Fibroblast of villous mesenchyme (primary cell): Measurements from ENCODE around the gene MAPKAPK3. TPM values are rescaled to one million over a fixed set of nuclear protein-coding genes. Genes with fewer than 3 reads are reported as not detected.

Experiments used
- DNase-seq: peaks from one replicate; pipeline ENCODE4 v3.0.0-alpha.2; 2010; ENCODE audit warnings: low read depth
- H3K4me3 ChIP-seq: 2 replicates; pipeline ENCODE4 v1.5.1; 2011; ENCODE audit warnings: low read depth, mild to moderate bottlenecking, low read length
- total RNA-seq: library from RNA; depleted of rRNA; stranded (reverse); fragments of >200 nt; gene quantifications from 2 replicates; pipeline ENCODE4 v1.2.3, GENCODE V29; 2012
- TF ChIP-seq, protein P1 (sequence below): IDR thresholded peaks from 2 replicates; pipeline ENCODE4 v1.5.1; 2012; ENCODE audit warnings: low read depth, mild to moderate bottlenecking, low read length; ENCODE audit not compliant: insufficient read depth

MAPKAPK3 gene
- total RNA-seq, 1 donor, result 19.0 TPM

DNA sequence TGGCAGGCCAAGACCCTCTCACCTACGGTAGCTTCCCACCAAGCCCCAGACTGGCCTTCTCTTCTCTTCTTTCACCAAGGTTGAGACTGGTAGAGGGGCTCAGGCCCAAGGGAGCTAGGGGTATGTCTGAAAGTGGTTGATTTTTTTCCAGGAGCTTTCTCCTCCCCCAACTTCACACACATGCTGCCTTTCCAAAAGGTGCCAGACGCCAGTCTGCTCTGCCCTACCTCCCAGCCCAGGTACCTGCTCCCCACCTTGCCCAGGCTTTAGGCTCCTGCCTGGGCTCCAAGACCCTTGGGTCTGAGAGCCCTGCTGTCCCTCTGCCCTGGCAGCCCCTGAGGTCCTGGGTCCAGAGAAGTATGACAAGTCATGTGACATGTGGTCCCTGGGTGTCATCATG lies 28.4 kb downstream of the MAPKAPK3 start:
- no peak overlapping the region for H3K4me3 ChIP-seq
- TF ChIP-seq, protein P1, sequence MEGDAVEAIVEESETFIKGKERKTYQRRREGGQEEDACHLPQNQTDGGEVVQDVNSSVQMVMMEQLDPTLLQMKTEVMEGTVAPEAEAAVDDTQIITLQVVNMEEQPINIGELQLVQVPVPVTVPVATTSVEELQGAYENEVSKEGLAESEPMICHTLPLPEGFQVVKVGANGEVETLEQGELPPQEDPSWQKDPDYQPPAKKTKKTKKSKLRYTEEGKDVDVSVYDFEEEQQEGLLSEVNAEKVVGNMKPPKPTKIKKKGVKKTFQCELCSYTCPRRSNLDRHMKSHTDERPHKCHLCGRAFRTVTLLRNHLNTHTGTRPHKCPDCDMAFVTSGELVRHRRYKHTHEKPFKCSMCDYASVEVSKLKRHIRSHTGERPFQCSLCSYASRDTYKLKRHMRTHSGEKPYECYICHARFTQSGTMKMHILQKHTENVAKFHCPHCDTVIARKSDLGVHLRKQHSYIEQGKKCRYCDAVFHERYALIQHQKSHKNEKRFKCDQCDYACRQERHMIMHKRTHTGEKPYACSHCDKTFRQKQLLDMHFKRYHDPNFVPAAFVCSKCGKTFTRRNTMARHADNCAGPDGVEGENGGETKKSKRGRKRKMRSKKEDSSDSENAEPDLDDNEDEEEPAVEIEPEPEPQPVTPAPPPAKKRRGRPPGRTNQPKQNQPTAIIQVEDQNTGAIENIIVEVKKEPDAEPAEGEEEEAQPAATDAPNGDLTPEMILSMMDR, result no peak
- no peak for DNase-seq

DNA sequence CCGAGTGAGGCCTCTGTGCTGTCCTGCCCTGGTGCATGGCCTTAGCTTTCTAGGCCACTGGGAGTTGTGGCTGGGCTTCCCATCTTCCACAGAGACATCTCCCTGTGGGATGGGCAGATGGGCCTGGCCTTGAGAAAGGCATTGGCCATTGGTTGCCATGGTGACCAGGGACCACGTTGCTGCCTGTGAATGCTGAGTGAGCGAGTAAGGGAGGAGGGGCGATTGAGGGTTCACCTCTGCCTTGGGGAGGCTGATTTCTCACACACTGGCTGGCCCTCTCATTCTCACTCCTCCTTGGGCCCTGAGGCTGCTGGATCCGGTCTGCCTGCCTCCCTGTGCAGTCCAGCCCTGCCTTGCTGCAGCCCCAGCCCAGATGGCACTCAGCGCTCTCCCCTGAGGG lies 31.4 kb downstream of the MAPKAPK3 start:
- no peak overlapping the region for H3K4me3 ChIP-seq
- TF ChIP-seq, protein P1, result no peak
- DNase-seq, result no peak

DNA sequence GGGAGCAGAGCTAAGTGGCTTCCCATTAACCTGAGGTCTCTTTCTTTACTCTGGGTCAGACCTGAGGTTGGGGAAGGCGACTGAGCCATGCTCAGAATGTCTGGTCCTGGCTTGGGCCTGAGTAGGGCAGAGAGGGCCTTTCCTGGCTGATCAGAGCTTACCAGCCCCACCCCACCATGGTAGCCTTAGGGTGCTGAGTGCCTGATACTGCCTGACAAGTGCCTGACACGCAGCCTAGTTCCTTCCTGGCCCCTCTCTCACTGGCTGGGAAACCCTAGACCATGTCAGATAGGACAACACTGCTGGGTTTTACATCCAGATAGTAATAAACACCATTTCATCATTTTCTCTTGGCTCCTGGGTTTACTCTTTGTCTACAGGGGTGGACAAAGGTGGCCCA lies 32.0 kb downstream of the MAPKAPK3 start:
- no peak for DNase-seq
- no peak overlapping the region for H3K4me3 ChIP-seq
- TF ChIP-seq, protein P1, result no peak

DNA sequence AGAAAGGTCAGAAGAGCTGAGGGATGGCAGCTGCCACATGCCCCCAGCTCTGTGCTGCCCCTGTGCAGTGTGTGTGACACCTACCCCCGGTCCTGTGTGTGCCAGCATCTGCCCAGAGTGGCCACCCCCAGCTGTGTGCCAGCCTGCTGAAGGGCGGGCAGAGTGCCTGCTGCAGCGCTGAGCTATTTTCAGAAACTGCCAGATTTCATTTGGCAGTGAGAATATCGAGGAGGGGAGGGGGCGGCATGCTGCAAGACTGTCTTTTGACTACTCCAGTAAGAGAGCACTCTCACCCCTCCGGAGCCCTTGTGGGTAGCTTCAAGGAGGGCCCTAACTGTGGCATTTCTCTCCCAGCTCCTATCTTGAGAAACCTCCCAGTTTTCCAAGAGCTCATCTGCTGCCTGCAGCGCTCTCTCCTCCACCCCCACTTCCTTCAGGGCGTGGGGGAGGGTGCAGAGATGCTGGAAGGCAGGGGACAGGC lies 32.5 kb downstream of the MAPKAPK3 start:
- TF ChIP-seq, protein P1, result no peak
- DNase-seq, result no peak
- H3K4me3 ChIP-seq, result no peak overlapping the region

DNA sequence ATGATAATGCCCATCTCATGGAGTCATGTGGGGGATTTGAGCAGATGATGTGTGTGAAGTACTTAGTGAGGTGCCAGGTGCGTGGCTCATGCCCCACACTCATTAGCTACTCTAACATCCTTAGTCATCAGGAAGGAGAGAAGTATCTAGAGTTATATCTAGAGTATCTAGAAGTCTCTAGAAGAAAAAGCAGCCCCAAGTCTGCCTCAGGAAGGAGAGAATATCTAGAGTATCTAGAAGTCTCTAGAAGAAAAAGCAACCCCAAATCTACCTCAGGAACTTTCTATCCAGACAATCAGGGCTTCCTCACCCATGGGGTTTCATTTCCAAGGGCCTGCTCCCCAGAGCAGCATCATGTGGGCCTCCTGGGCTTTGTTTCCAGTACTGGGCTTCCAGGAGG lies 33.1 kb downstream of the MAPKAPK3 start:
- no peak for DNase-seq
- no peak overlapping the region for H3K4me3 ChIP-seq
- TF ChIP-seq, protein P1, result no peak

DNA sequence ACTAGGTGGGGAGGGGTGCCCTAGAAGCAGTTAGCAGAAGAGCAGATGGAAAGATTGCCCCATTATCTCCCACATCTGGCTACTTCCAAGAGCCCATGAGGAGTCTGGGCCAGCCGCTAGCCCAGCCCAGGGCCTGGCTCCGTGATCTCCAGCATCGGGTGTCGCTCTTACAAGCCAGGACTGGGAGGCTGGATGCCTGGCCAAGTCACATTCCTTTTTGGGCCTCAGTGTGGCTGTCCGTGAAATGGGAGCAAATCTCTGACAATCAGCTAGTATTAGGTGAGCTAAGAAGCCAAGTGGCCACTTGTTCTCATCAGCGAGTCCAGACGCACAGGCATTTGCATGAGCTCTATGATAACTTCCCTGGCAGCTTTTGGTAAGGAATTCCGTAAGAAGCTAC lies 34.5 kb downstream of the MAPKAPK3 start:
- TF ChIP-seq, protein P1, result no peak
- no peak overlapping the region for H3K4me3 ChIP-seq
- DNase-seq, result no peak

DNA sequence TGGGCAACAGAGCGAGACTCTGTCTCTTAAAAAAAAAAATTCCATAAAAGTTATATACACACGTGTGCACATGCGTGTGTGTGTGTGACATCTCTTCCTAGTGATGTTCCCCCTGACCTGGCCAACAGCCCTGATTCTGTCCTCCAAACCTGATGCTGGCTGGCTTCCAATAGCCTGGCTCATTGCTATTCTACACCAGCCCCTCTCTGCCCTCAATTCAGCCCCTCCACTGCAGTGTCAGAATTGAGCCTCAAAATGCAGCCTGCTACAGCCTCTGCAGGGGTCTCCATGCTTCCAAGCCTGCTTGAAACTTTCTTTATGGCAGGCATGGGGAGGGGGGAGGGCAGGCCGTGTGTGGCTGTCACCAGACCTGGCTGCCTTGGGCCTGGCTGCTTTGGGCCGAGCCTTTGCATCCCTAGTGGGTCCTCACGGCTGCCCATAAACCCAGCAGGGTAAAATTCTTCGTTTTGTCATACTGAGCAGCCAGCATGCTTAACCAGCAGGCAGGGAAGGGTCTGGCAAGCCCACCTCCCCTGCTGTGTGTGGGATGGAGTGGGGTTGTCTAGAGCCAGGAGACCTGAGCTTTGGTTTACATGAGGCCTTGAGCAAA lies 35.1 kb downstream of the MAPKAPK3 start:
- TF ChIP-seq, protein P1, result no peak
- no peak overlapping the region for H3K4me3 ChIP-seq
- no peak for DNase-seq
